Activated T-cell treated with anti-CD3 and anti-CD28 coated beads, Interleukin-2, amount 50 U/mL, for 48 hours (primary cell): ENCODE data around the gene TKTL1.

Experiments used
- DNase-seq, 2 experiments: peaks; one replicate each; pipeline ENCODE4 v3.0.0-alpha.2; 2020

TKTL1 gene

GRCh38 chrX:154363706-154364439 lies 68.3 kb downstream of the TKTL1 start:
- DNase-seq, result no peak

- no peak for DNase-seq
Observed at GRCh38 chrX:154365052-154365600, 69.5 kb downstream of the TKTL1 start.

GRCh38 chrX:154365997-154366665 lies 70.5 kb downstream of the TKTL1 start:
- no peak for DNase-seq

- no peak for DNase-seq
Observed at GRCh38 chrX:154366666-154367055, 71.1 kb downstream of the TKTL1 start.

GRCh38 chrX:154367474-154368308 lies 72.1 kb downstream of the TKTL1 start:
- DNase-seq, result no peak

- peak; percentile 91 to 94 for DNase-seq
Observed at GRCh38 chrX:154368630-154369448, 73.2 kb downstream of the TKTL1 start.

GRCh38 chrX:154369449-154370299 lies 74.1 kb downstream of the TKTL1 start:
- DNase-seq, result peak; percentile 78 to 81

GRCh38 chrX:154370300-154371016 lies 74.9 kb downstream of the TKTL1 start:
- DNase-seq, result no peak

GRCh38 chrX:154371017-154371788 lies 75.6 kb downstream of the TKTL1 start:
- DNase-seq, result peak; percentile 93 to 94

- DNase-seq, result no peak
Observed at GRCh38 chrX:154371789-154372300, 76.2 kb downstream of the TKTL1 start.

GRCh38 chrX:154372612-154373022 lies 77.0 kb downstream of the TKTL1 start:
- peak in 1 of 2 experiments; percentile 56 for DNase-seq

GRCh38 chrX:154373340-154374306 lies 78.0 kb downstream of the TKTL1 start:
- DNase-seq, result no peak

- DNase-seq, result peak in 1 of 2 experiments; percentile 60
Observed at GRCh38 chrX:154374313-154375155, 78.9 kb downstream of the TKTL1 start, which contains the start of gene FLNA. TSS of gene FLNA (minus strand) at chrX:154374634. CDS start at chrX:154371245, 3,389 bp downstream.

GRCh38 chrX:154375156-154375504 lies 79.5 kb downstream of the TKTL1 start:
- DNase-seq, result no peak

- DNase-seq, result no peak
Observed at GRCh38 chrX:154376774-154377173, 81.2 kb downstream of the TKTL1 start.

GRCh38 chrX:154378059-154378798 lies 82.6 kb downstream of the TKTL1 start:
- DNase-seq, result peak in 1 of 2 experiments; percentile 58
